ENCODE measurements around the gene COA3.

Gene COA3, protein sequence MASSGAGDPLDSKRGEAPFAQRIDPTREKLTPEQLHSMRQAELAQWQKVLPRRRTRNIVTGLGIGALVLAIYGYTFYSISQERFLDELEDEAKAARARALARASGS

DNA sequence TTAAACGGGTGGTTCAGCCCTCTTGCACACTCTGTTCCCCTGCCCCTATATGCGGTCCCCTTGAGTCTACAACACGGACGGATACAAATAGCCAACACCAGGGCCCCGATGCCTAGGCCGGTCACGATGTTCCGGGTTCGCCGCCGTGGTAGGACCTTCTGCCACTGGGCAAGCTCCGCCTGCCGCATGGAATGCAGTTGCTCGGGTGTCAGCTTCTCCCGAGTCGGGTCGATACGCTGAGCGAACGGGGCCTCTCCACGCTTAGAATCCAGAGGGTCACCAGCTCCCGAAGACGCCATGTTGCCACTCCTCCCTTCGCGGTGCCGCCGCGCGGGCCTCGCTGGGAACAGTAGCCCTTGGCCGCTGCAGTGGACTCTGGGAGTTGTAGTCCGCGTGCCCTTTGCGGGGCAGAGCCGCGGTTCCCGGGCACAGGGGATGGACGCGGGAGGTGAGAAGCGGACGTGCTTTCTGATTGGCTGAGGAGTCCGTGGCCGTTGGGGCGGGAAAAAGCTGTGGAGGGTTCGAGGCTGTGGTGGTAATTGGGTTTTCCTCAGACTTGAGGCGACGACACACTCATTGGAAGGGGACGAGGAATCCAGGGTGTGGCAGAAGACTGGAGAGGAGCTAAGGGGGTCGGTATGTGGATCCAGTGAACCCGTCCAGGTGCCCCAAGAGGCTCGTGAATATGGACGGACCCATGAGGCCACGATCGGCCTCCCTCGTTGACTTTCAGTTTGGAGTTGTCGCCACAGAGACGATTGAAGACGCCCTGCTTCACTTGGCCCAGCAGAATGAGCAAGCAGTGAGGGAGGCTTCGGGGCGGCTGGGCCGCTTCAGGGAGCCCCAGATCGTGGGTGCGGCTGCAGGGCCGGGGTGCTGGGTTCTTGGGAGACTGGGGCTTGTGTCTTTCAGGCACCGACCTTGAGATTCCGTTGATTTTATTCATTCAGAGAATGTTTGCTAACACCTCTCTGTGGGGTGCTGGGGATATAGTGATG is at the start of gene COA3, which contains the start of gene CNTD1:
Gene COA3 (minus strand): TSS at position 322 of the 998 bp plus-strand sequence. CDS start 23 bp downstream, at position 299.
Gene CNTD1 (plus strand): TSS at position 479 of the 998 bp plus-strand sequence. CDS start 207 bp downstream, at position 686.
- DNase-seq (ENCODE audit: low read depth), result peak; percentile 93

DNA sequence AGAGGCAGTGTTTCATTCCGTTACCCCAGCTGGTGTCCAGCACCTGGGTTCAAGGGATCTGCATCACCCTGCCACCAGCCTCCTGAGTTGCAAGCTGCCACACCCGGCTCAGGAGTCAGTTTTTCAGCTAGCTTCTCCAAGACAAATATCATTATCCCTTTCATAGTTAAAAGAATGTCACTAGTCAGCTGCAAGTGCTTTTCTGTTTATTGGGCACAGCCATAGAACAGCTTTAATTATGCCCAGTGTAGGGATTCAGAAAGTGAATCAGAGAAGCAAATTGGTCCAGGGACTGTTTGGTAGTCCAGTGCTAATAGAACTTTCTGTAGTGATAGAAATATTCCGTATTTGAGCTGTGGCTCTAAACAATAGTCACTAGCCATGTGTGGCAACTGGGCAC is 49.6 kb upstream of the COA3 start:
- no peak for DNase-seq (ENCODE audit: low read depth)

DNA sequence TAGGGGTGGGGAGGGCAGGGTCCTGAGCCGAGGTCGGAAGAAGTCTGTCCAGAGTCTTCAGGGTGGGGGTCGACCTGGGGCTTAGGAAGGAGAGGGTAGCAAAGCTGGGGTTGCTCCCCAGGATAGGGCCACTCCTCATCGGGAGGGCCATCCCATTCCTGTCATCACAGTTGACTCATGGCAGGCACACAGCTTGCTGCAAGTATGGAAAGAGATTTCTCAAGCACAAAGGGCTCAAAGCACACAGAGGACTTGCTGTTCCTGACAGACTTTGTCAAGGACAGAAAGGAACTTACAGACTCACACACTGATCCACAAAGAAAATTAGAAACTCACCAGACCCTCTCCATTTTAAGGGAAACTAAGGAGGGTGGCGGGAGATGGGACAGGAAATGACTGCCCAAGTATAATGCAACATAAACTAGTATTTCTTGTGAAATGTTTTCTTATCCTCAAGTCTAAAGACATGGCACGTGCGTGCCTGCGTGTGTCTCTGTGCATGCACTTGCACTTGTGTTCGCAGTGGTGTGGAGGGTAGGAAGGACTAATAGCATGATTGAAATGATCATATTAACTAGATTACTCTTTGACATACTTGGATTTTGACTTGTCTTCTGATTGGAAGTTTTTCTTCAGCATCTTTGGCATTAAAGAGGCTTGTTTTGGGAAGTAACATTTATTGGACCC is 48.2 kb upstream of the COA3 start:
- peak; percentile 50 for DNase-seq (ENCODE audit: low read depth)

DNA sequence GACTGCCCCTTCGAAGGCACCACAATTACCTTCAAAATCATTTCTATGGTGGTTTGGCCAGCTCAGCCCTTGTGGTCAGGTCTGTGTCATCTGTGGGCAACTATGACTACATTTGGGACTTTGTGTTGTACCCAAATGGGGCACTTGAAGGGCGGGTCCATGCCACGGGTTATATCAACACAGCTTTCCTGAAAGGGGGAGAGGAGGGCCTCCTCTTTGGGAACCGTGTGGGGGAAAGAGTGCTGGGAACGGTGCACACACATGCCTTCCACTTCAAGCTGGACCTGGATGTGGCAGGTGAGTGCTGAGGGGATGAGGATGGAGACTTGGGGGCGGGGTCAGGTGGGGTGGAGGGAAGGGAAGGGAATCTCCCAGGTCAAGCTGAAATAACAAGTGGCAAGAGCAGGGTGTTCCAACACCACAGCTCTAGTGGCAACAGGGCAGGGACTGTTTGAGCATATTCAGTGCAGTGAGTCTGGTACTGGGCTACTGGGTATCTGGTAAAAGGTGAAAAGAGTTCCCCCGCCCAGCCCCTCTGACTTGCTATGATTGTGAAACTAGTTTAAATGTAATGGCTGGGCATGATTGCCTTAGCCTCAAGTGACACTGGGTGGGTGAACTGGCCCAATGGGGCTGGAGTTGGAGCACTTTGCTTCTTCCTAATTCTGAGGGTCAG is 47.6 kb upstream of the COA3 start:
- peak; percentile 24 for DNase-seq (ENCODE audit: low read depth)

DNA sequence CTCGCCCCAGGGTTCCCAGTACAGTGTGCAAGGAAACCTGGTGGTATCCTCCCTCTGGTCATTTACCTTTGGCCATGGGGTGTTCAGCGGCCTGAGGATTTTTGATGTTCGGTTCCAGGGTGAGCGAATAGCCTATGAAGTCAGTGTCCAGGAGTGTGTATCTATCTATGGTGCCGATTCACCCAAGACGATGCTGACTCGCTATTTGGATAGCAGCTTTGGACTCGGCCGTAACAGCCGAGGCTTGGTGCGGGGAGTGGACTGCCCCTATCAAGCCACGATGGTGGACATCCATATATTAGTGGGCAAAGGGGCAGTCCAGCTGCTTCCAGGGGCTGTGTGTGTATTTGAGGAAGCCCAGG is 47.0 kb upstream of the COA3 start:
- no peak for DNase-seq (ENCODE audit: low read depth)

DNA sequence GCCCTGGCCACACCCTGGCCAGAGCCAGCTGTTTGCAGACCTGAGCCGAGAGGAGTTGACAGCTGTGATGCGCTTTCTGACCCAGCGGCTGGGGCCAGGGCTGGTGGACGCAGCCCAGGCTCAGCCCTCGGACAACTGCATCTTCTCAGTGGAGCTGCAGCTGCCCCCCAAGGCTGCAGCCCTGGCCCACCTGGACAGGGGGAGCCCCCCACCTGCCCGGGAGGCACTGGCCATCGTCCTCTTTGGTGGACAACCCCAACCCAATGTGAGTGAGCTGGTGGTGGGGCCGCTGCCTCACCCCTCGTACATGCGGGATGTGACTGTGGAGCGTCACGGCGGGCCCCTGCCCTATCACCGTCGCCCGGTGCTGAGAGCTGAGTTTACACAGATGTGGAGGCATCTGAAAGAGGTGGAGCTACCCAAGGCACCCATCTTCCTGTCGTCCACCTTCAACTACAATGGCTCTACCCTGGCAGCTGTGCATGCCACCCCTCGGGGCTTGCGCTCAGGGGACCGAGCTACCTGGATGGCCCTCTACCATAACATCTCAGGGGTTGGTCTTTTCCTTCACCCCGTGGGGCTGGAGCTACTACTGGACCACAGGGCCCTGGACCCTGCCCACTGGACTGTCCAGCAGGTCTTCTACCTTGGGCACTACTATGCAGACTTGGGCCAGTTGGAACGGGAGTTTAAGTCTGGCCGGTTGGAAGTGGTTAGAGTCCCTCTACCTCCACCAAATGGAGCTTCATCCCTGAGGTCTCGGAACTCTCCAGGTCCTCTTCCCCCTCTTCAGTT is 46.5 kb upstream of the COA3 start:
- no peak for DNase-seq (ENCODE audit: low read depth)

DNA sequence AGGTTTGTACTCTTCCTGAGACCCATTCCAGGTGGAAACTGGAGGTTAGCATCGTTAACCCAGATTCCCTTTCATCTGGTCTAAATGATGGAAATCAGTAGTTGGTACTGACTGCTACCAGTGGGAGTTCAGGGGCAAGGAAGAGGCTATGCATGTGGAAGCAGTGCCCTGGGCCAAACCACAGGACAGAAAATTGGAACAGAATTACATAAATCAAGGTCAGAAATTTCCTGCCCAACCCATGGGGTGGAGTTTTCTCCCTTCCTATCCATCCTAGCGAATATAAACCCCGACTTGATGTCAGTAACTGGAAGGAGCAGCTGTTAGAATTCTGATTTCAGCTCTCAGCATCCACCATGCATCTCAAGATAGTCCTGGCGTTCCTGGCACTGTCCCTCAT is 45.8 kb upstream of the COA3 start, which contains the start of gene AOC2:
Gene AOC2 (plus strand): TSS at position 310 of the 400 bp plus-strand sequence. CDS start 47 bp downstream, at position 357.
- DNase-seq (ENCODE audit: low read depth), result no peak

DNA sequence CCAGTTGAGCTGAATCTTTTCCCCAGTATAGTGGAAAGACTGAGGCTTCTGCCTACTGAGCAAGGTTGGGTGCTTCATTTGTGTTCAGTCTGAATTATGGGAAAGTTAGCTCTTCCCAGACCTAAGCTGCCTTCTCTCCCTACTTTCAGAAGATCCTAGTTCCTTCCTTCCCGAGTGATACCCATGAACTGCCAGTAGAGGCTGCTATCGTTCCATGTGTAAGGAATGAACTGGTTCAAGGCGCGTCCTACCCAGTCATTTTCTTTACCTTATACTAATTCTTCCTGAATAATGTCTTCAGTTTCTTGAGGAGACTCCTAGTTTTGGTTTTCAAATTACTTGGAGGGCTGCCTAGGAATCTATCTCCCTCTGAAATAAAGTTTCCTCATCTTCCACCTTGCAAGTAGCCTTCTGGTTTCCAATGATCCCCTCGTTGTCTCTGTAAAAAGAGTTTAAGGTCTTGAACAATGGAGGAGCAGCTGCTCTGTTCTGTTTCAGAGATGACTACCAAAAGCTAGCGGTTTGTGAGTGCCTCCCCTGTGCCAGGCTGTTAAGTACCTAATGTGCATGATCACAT is 44.9 kb upstream of the COA3 start:
- peak; percentile 78 for DNase-seq (ENCODE audit: low read depth)

DNA sequence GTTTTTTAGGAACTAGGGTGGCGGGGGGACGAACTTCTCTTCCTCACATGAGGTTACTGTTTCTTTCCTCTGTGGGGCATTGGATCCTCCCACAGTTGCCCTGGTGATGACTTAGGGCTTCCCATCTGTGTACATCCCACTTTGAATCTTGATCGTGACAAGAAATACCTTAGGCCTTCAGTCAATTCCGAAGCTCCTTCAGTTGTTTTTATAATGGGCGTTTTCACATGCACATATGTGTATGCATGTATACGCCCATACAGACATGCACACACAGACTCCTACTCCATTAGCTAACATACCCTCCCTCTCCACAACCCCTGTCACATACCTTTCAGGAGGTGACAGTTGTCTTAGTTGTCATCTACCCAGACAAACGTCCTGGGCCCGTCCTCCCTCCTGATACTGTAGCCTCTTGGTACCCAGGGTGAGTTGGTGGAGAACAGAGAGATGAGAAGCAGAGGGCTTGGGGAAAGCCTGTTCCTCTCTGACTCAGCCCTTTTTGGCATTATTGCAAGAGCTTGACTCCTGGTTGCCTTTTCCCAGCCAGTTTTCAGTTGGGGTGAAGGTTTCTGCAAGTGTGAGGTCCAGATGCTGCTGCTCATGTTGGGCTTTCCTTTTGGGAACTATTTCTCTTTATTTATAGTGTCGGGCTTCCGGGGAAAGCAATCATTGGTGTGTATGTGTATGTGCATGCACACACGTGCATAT is 43.6 kb upstream of the COA3 start:
- DNase-seq (ENCODE audit: low read depth), result no peak

DNA sequence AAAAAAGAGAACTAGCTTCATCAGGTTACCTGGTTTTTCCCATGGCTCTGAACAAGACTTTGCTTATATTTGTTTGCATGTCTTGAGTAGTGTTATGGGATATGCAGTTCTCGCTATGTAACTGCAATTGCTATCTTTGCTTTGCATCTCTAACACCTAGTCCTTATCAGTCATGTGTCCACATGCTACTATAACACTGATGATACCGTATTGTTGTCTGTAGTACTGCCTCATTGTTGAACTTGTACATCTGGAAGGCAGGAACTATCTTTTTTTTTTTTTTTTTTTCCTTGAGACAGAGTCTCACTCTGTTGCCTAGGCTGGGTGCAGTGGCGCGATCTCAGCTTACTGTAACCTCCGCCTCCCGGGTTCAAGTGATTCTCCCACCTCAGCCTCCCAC is 37.2 kb upstream of the COA3 start:
- no peak for DNase-seq (ENCODE audit: low read depth)

DNA sequence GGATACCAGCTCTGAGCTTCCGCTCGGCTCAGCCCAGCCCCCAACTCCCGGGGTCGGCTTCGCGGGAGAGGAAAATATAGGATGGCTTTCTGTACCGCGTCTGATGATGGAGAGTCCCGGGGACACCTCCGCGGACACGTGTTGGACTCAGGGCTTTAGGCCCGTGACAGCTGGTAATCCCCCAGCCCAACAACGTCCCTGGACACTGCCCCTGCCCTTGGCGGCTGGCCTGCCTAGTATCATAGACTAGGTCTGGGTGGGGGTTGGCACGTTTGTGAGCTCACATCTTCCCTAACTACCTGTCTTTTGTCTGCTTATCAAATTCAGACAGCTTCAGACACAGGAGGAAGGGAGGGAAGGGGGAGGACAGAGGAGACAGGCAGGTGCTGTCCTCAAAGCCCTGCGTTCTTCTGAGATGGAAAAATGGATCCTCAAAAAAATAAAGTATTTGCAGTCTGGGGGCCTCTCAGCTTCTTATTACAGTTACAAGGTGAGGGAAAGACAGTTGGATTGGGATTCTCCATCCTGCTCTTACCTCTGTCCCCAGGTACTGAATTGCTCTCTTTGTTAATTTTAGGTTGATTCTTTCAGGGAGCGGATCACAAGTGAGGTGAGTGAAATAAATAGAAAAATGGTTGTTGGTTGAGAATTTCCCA is 35.4 kb upstream of the COA3 start:
- no peak for DNase-seq (ENCODE audit: low read depth)

DNA sequence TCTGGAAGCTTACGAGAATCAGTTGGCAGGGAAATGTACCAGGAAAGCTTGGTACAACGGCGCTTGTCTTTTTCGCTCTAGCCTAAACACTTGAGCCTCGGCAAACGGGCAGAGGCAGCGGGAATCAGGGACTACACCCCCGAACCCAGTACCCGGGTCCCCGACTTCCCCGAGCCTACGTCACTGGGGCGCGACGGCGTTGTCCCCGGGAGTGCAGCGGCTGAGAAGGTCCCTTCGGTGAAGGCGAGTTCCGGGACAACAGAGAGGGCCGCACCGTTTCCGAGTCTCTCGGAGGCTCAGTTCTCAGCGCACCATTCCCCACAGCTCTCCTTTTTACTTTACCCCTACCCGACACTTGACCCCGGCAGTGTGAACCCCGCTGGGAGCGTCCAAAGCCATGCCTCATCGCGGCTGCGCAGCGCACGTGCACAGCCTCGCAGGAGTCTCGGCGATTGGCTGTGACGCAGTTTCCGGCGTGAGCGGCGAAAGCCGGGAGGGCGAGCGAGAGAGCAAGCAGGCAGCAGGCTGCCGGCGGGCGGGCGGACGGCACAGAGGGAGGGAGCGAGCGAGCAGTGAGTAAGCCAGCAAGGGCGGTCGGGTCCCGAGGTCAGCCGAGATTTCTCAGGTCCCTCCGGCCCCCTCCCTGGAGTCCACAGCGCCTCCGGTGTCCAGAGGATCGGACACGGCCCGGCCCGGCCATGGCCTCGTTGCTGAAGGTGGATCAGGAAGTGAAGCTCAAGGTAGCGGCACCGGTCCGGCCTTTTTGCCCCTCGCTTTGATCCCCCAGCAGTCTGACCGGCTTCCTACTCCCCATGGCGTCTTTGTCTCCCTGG is 34.6 kb upstream of the COA3 start, which contains the start of gene PSME3:
Gene PSME3 (plus strand): TSS at position 464 of the 833 bp plus-strand sequence. CDS start 235 bp downstream, at position 699.
- peak; percentile 95 for DNase-seq (ENCODE audit: low read depth)

DNA sequence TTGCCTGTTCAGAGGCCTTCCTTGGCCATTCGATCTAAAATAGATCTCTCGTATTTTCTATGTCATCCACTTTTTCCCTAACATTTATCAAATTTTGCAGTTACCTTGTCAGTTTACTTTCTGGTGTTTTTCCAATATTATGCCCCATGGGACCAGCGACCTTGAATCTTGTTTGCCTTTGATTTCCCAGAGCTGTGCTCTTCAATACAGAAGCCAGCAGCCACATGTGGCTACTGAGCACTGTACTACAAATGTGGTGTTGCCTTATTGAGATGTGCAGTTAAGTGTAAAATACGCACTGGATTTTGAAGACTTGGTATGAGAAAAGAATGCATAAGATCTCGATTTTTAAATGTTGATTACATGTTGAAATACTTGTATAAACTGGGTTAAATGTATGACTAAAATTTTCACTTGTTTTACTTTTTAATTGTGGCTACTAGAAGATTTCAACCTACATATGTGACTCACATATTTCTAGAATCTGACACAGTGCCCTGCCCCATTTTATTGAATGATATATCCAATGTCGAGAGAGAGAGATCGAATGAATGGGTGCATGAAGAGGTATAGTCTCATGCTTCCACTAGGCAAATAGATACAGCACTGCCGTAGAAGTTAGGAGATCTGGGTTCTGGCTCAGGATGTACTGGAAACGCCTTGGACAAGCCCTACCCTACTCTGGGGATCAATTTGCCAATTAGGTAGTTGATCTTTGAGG is 33.9 kb upstream of the COA3 start:
- peak; percentile 50 for DNase-seq (ENCODE audit: low read depth)

DNA sequence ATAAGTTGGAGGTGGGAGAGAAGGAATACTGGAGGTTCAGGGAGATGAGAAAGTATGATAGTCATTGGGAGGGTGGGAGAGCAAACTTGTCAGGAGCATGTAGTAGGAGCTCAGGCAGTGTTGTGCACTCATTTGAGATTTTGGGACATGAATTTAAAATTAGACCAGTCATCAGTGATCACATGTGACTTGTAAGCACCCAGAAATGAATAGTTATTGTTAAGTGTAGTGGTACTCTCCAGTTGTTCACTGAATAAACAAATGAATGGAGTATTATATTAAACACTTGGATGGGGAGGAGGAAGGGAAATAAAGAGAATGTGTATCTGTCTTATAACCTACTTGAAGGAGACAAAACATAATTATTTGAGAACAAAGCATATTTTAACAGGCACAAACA is 32.5 kb upstream of the COA3 start:
- DNase-seq (ENCODE audit: low read depth), result no peak

DNA sequence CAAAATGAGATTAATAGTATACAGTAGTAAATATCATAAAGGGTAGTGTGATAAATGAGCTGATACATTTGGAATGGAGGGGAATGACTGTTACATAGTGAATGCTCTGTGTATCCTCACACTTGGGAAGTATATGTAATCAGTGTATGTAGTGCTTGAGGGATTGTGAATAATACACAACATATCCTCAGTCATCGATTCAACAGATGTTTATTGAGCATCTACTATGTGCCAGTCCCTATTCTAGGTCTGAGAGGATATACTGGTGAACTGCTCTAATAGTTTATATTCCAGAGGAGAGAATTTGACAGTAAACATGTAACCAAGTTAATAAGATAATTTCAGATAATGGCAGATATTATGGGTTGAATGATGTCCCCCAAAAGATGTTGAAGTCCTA is 29.0 kb upstream of the COA3 start:
- no peak for DNase-seq (ENCODE audit: low read depth)

DNA sequence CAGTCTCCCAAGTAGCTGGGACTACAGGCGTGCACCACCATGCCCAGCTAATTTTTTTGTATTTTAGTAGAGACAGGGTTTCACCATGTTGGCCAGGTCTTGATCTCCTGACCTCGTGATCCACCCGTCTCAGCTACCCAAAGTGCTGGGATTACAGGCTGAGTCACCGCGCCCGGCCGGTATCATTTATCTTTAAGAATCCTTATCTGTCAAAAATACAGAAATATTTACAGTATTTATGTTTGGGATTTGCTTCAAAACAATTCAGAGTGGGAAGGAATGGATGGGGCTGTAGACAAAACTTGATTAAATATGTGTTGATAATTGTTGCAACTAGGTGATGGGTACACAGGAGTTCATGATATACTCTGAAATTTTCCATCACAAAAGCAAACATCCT is 22.7 kb upstream of the COA3 start:
- DNase-seq (ENCODE audit: low read depth), result no peak

DNA sequence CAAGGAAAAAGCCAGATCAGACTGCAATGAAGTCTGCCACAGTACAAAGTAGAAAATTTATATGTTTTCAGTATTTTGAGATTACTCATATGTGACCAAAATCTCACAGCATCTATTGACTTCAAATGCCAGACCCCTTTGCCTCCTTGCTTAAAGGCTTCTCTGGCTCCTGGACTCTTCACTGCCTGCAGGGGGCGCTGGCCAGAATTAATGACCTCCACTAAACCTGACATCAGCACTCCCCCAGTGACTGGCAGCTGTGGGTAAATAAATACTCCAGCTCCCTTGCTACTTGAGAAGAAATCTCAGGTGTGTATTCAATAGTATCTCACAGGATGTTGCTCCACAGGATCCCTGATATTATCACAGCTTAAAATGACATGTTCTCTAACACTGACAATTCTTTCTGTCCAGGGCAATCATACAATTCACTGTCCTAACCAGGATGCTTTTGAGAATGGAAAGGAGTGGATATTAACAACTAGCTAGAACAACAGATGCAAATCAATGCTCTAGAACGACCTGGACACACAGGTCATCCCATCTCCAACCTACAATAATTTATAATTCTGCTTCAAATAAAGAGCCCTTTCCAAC is 21.5 kb upstream of the COA3 start:
- peak; percentile 85 for DNase-seq (ENCODE audit: low read depth)

DNA sequence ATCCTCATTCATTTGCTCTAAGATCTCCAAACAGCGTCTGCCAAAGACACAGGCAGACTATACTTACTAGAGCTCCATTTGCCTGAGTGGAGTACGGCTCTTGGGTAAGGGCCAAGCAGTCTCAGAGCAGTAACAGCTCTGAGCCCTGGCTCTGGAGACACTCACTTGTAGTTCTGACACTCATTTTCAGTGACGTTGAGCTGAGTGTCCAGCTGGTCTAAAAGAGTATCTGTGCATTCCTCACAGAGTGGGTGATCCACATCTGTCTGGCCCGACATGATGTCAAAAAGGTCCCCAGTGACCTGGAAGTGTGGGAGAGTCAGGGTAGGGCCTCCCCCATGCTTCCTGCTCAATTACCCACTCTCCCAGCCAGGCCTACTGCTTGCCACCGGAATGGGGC is 19.9 kb upstream of the COA3 start:
- DNase-seq (ENCODE audit: low read depth), result peak; percentile 37
